Measurements from ENCODE around the gene PIP4K2A. TPM values are rescaled to one million over a fixed set of nuclear protein-coding genes. Genes with fewer than 3 reads are reported as not detected.

PIP4K2A gene
- total RNA-seq, 1 donor from 2014 or later = 37.6 TPM

- DNase-seq (ENCODE audit: low spot score in 2 of 2, unreplicated experiment in 2 of 2) = no peak
- TF ChIP-seq, protein P1, sequence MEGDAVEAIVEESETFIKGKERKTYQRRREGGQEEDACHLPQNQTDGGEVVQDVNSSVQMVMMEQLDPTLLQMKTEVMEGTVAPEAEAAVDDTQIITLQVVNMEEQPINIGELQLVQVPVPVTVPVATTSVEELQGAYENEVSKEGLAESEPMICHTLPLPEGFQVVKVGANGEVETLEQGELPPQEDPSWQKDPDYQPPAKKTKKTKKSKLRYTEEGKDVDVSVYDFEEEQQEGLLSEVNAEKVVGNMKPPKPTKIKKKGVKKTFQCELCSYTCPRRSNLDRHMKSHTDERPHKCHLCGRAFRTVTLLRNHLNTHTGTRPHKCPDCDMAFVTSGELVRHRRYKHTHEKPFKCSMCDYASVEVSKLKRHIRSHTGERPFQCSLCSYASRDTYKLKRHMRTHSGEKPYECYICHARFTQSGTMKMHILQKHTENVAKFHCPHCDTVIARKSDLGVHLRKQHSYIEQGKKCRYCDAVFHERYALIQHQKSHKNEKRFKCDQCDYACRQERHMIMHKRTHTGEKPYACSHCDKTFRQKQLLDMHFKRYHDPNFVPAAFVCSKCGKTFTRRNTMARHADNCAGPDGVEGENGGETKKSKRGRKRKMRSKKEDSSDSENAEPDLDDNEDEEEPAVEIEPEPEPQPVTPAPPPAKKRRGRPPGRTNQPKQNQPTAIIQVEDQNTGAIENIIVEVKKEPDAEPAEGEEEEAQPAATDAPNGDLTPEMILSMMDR (IDR thresholded peaks at IDR 0.05; ENCODE audit: unreplicated experiment) = no peak
- no peak overlapping the region for H3K27ac Mint-ChIP-seq
- H3K36me3 Mint-ChIP-seq = peaks cover 41% of the 10 kb centered on the region
- H3K4me3 Mint-ChIP-seq = no peak overlapping the region
- H3K9me3 Mint-ChIP-seq = no peaks in the 10 kb centered on the region
- peaks cover under 1% of the 10 kb centered on the region for H3K4me1 Mint-ChIP-seq
- no peaks in the 10 kb centered on the region for H3K27me3 Mint-ChIP-seq (ENCODE audit: low read depth)
Observed at GRCh38 chr10:22539579-22540298, 174.6 kb downstream of the PIP4K2A start.

DNA sequence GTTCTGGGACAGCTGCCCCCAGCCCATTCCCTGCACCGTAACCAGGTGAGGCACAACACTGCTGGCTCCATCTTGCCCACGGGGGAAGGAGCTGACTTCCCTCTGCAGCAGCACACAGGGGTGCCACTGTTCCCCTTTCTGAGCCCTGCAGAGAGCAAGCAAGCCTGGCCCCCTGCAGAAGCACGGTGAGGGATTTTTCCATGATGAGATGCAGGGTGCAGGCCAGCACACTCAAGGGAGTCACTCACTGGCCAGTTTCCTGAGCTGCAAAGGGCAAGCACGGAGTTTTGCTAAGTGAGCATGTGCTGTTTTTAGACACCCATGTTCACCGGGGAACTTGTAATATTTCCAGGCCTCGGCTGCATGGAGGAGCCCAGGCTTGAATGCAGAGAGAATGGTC, 176.6 kb downstream of the PIP4K2A start:
- no peaks in the 10 kb centered on the region for H3K27me3 Mint-ChIP-seq (ENCODE audit: low read depth)
- H3K4me3 Mint-ChIP-seq = no peak overlapping the region
- H3K36me3 Mint-ChIP-seq = peaks cover 38% of the 10 kb centered on the region
- H3K4me1 Mint-ChIP-seq = peaks cover 2% of the 10 kb centered on the region
- no peak overlapping the region for H3K27ac Mint-ChIP-seq
- TF ChIP-seq, protein P1 (IDR thresholded peaks at IDR 0.05; ENCODE audit: unreplicated experiment) = no peak
- no peaks in the 10 kb centered on the region for H3K9me3 Mint-ChIP-seq
- DNase-seq (ENCODE audit: low spot score in 2 of 2, unreplicated experiment in 2 of 2) = no peak

DNA sequence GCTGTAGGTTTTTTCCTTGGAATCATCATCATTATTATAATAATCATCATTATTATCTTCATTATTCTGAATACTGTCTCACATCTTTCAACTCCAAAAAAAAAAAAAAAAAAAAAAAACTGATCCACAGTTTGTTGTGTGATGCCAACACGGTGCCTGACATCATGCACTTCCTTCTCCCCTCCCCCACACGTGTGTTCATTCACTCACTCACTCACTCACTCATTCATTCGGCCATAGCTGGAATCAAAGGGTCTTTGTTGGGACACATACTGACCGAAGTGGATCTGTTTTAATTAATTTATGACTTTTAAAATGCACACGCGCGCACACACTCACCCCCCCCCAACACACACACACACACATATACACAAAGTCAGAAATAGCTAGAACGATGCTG, 177.8 kb downstream of the PIP4K2A start:
- Mint-ChIP-seq H3K9me3 (no peaks in the 10 kb centered on the region), H3K27ac (no peak overlapping the region), H3K4me3 (no peak overlapping the region), H3K4me1 (peaks cover 2% of the 10 kb centered on the region), H3K36me3 (peaks cover 41% of the 10 kb centered on the region), H3K27me3 (ENCODE audit: low read depth) (no peaks in the 10 kb centered on the region)
- TF ChIP-seq, protein P1 (IDR thresholded peaks at IDR 0.05; ENCODE audit: unreplicated experiment) = no peak
- no peak for DNase-seq (ENCODE audit: low spot score in 2 of 2, unreplicated experiment in 2 of 2)

DNA sequence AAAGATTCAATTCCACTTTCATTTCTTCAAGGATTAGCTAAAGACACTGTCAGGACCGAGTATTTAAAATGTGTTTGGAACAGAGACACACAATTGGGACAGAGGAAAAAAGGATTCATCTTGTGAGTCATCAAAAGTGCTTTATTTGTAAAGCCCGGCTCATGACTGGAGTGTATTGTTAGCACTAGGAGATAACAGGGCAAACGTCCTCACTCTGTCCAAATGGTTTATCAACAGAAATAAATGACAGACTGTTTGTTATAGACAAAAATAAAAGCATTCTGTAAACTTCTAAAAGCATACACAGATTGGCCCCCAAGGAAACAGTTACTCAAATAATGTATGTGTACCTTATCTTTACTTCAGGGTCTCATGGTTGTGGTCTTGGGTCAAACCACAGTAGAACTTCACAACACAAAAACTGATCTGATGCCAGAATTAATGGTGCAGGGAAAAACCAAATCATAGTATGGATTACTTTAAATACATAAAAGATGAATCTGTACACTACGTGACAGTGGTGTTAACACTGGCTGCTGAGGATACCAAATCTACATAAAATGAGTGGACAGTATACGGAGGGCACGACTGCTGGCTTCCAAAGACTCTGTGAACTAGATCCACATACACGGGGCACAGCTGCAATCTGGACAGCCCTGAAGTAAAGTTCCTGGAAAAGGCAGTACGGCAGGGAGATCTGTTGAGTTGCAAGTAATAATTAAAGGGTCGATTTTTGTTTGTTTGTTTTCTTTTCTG, 179.4 kb downstream of the PIP4K2A start:
- Mint-ChIP-seq H3K36me3 (peaks cover 37% of the 10 kb centered on the region), H3K9me3 (no peaks in the 10 kb centered on the region), H3K4me1 (peaks cover 2% of the 10 kb centered on the region), H3K27ac (no peak overlapping the region), H3K27me3 (ENCODE audit: low read depth) (no peaks in the 10 kb centered on the region), H3K4me3 (no peak overlapping the region)
- TF ChIP-seq, protein P1 (IDR thresholded peaks at IDR 0.05; ENCODE audit: unreplicated experiment) = no peak
- no peak for DNase-seq (ENCODE audit: low spot score in 2 of 2, unreplicated experiment in 2 of 2)

DNA sequence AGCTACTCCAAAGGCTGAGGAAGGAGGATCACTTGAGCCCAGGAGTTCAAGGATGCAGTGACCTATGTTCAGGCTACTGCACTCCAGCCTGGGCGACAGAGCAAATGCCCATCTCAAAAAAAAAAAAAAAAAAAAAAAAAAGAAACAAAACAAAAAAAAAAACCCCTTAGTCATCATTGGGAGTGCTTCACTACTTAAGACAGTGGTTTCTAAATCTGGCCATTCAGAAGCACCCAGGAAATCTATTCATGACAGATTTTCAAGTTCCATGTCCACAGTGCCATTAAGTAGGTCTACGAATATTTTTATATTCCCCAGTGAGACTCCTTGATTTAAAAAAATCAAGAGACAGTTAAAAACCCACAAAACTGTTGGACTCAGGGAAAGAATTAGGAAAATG, 182.9 kb downstream of the PIP4K2A start:
- DNase-seq (ENCODE audit: low spot score in 2 of 2, unreplicated experiment in 2 of 2) = no peak
- peaks cover 11% of the 10 kb centered on the region for H3K36me3 Mint-ChIP-seq
- H3K27me3 Mint-ChIP-seq (ENCODE audit: low read depth) = no peaks in the 10 kb centered on the region
- no peak overlapping the region for H3K27ac Mint-ChIP-seq
- TF ChIP-seq, protein P1 (IDR thresholded peaks at IDR 0.05; ENCODE audit: unreplicated experiment) = no peak
- peaks cover 28% of the 10 kb centered on the region for H3K9me3 Mint-ChIP-seq
- peaks cover 2% of the 10 kb centered on the region for H3K4me1 Mint-ChIP-seq
- no peak overlapping the region for H3K4me3 Mint-ChIP-seq
